ENCODE results near the gene CEP63. TPM values are rescaled to one million over a fixed set of nuclear protein-coding genes. Genes with fewer than 3 reads are reported as not detected.
A peak's percentile ranks its signal among the peaks of the same experiment; 100 is the strongest.

Gene CEP63
- total RNA-seq, 1 donor from 2014 or later: 26.3 TPM

GRCh38 chr3:134615743-134616142 is 129.9 kb downstream of the CEP63 start:
- DNase-seq (ENCODE audit: extremely low spot score, unreplicated experiment): peak; percentile 30
- H3K9me3 Mint-ChIP-seq (ENCODE audit: unreplicated experiment): no peaks in the 10 kb centered on the region
- H3K36me3 Mint-ChIP-seq (ENCODE audit: unreplicated experiment): no peaks in the 10 kb centered on the region
- no peak overlapping the region for H3K4me3 Mint-ChIP-seq (ENCODE audit: unreplicated experiment)
- no peak for TF ChIP-seq CTCF (IDR thresholded peaks at IDR 0.05)
- no peak overlapping the region for H3K27ac Mint-ChIP-seq (ENCODE audit: unreplicated experiment)
- no peaks in the 10 kb centered on the region for H3K4me1 Mint-ChIP-seq (ENCODE audit: unreplicated experiment)
- H3K27me3 Mint-ChIP-seq (ENCODE audit: unreplicated experiment): peaks cover 3% of the 10 kb centered on the region

DNA sequence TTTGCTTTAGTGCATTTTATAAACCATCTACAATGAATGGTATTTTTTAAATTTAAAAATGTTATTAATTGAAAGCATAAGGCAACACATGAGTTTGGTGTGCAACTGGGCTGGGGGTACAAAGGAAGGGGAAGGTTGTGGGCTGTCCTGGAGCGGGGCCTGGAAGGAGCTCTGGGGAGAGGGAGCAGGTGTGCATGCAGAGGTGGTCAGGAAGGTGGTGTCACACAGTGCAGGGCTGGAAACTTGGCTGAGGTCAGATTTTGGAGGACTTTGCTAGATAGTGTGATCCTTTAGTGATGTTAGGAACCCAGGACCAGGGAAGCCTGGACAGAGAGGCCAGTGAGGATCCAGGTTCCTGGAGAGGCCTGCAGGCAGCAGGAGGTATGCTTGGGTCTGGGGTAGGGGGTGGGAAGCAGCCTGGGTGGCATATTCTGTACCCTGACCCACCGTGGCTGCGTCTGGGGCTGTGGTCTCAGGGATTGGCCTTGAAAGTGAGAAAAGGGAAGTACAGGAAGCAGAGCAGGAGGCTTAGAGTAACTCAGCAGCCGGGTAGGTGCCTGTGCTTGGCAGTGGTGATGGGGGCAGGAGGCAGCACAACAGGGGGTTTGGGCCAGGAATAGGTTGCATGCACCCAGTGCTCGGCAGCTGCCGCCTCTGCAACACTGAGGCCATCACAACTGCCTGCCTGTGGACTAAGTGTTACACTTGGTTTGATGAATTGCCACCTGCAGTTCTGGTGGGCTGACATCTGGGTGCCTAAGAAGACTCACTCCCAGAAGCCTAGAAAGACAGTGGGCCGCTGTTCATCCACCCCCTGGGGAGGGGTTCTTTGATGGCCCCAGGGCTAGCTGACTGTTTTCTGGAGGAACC is 132.0 kb downstream of the CEP63 start:
- H3K27me3 Mint-ChIP-seq (ENCODE audit: unreplicated experiment): peaks cover 3% of the 10 kb centered on the region
- no peaks in the 10 kb centered on the region for H3K9me3 Mint-ChIP-seq (ENCODE audit: unreplicated experiment)
- no peaks in the 10 kb centered on the region for H3K36me3 Mint-ChIP-seq (ENCODE audit: unreplicated experiment)
- no peaks in the 10 kb centered on the region for H3K4me1 Mint-ChIP-seq (ENCODE audit: unreplicated experiment)
- TF ChIP-seq CTCF (IDR thresholded peaks at IDR 0.05): no peak
- no peak overlapping the region for H3K27ac Mint-ChIP-seq (ENCODE audit: unreplicated experiment)
- peak; percentile 77 for DNase-seq (ENCODE audit: extremely low spot score, unreplicated experiment)
- no peak overlapping the region for H3K4me3 Mint-ChIP-seq (ENCODE audit: unreplicated experiment)

DNA sequence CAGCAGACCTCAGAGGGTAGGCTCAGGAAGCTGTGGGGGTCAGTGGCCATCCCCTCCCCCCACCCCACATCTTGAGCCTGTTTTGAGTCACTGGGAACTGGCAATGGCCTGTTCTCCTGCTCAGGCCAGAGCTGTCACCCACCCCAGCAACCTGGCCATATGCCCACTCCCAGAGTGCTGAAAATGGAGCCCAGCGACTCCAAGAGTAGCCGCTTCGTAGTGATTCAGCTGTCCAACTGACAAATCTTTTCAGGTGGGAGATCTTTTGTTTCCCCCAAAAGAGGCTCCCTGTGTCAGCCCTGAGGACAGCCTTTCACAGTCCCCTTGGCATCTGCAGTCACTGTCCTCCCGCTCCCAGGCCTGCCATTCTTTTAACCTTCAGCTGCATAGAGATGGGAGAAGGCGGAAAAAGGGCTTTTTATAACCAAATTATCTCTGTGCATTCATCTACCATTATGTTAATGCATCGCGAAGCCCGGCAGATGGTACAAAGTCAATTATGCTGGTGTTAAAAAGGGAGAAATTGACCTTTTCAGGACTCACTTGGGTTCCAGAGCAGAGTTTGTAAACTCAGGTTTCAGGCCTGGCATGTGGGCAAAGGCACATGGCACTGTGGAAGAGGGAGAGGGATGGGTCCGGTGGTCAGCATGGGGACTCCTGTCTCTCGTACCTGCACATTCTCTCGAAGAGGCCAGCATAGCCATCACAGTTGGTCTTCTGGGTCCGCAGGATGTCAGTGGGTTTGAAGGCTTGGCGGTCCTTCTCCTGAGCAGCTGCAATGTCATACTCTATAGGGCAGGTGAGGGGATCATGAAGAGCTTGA is 132.8 kb downstream of the CEP63 start:
- TF ChIP-seq CTCF (IDR thresholded peaks at IDR 0.05): no peak
- H3K27me3 Mint-ChIP-seq (ENCODE audit: unreplicated experiment): no peaks in the 10 kb centered on the region
- H3K9me3 Mint-ChIP-seq (ENCODE audit: unreplicated experiment): no peaks in the 10 kb centered on the region
- no peaks in the 10 kb centered on the region for H3K4me1 Mint-ChIP-seq (ENCODE audit: unreplicated experiment)
- H3K4me3 Mint-ChIP-seq (ENCODE audit: unreplicated experiment): no peak overlapping the region
- no peaks in the 10 kb centered on the region for H3K36me3 Mint-ChIP-seq (ENCODE audit: unreplicated experiment)
- DNase-seq (ENCODE audit: extremely low spot score, unreplicated experiment): peak; percentile 71
- H3K27ac Mint-ChIP-seq (ENCODE audit: unreplicated experiment): no peak overlapping the region

- Mint-ChIP-seq H3K4me3 (ENCODE audit: unreplicated experiment) (no peak overlapping the region), H3K27ac (ENCODE audit: unreplicated experiment) (no peak overlapping the region), H3K36me3 (ENCODE audit: unreplicated experiment) (no peaks in the 10 kb centered on the region)
These were observed 133.4 kb downstream of the CEP63 start for GRCh38 chr3:134619301-134619615.

More at GRCh38 chr3:134619301-134619615, 133.4 kb downstream of the CEP63 start:
- Mint-ChIP-seq H3K4me1 (ENCODE audit: unreplicated experiment) (no peaks in the 10 kb centered on the region), H3K9me3 (ENCODE audit: unreplicated experiment) (no peaks in the 10 kb centered on the region), H3K27me3 (ENCODE audit: unreplicated experiment) (no peaks in the 10 kb centered on the region)
- TF ChIP-seq CTCF (IDR thresholded peaks at IDR 0.05): no peak
- DNase-seq (ENCODE audit: extremely low spot score, unreplicated experiment): peak; percentile 42

Data from osteocyte (in vitro differentiated cells).